HG03066 (cell line): ENCODE measurements around the gene PCSK7.

Source experiments
- ATAC-seq: cut with Tn5 transposase; IDR thresholded peaks from one replicate; pipeline ENCODE4 v1.9.1; 2021; ENCODE audit warnings: low read depth; ENCODE audit not compliant: unreplicated experiment

Gene PCSK7

GRCh38 chr11:117230999-117231841, 653 bp downstream of the PCSK7 start:
- ATAC-seq: no peak

- ATAC-seq: no peak
Measured at GRCh38 chr11:117230286-117230961, 1.4 kb downstream of the PCSK7 start.

- ATAC-seq: no peak
Measured at GRCh38 chr11:117229931-117230285, 2.0 kb downstream of the PCSK7 start.

DNA sequence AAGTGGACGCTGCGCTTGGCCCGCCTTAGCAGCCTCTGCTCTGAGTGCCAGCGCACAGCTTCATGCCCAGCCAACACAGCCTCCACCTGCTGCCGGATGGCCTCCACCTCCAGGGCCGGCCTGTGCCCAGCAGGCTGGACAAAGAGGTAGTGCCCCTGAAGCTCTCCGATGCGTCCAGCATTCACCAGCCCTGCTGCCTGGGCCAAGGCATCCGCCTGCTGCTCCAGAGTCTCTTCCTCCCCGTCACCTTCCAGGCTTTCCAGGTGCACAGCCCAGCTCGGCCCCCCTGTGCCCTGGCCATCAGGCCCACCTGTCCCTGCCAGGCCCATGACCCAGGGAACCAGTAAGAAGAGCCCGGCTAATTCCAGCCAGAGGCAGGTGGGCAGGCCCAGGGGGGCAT, 2.5 kb downstream of the PCSK7 start:
- no peak for ATAC-seq

DNA sequence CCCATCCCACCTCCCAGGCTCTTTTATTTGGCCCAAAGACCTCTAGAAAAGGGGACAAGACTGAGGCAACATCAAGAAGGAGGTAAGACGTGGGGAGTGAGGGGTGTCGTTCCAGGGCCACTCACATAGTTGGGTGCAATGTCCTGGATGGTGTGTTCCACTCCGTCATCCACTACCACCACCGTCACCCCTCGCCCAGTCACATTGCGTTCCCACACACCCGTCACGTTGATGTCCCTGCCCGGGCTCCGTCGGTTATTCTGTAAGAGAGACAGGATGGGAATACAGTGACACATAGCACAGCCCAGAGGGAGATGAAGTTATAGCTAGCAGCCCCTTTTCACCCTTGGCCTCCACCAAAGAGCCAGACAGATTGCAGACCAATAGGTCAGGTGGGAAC, 3.8 kb downstream of the PCSK7 start:
- no peak for ATAC-seq

DNA sequence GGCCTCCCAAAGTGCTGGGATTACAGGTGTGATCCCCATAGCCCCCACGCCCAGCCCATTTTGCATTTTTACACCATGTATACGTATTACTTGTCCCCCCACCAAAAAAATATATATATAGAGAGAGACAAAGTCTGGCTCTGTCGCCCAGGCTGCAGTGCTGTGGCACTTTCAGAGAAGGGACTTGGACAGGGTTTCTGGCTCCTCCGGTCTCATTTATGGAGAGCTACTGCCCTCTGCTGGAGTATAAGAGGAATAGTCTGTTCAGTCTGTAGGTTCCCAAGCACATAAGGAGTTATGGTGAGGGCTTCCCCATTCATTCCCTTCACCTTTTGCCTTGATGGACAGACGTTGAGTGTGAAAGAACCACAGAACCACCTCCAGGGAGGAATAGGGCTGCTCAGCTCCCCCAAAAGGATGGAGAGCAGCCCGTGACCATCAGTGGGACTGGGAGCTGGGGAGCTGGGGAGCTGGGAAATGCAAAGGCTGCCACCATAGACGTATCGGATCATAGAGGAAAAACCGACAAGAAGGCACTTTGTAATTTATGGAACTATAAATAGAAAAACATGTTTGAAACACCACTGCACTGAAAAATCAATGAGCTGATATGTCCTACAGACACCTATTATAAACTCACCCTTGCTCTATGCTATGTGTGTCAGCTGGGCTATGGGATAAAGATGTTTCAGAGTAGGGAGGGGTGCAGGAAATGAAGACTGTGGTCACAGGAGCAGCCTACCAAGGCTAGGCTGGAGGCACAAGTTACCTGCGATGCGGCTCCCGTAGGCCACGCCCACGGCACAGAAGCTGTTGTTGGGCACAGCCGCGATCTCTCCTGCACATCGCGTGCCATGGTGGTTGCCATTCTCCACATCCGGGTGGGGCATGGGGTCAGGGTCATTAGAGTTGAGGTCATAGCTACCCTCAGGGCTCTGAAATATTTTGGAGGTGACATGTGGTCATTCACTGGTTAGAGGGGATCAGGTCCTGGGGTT, 5.2 kb downstream of the PCSK7 start:
- no peak for ATAC-seq

- no peak for ATAC-seq
Measured at GRCh38 chr11:117225553-117226170, 6.2 kb downstream of the PCSK7 start.

DNA sequence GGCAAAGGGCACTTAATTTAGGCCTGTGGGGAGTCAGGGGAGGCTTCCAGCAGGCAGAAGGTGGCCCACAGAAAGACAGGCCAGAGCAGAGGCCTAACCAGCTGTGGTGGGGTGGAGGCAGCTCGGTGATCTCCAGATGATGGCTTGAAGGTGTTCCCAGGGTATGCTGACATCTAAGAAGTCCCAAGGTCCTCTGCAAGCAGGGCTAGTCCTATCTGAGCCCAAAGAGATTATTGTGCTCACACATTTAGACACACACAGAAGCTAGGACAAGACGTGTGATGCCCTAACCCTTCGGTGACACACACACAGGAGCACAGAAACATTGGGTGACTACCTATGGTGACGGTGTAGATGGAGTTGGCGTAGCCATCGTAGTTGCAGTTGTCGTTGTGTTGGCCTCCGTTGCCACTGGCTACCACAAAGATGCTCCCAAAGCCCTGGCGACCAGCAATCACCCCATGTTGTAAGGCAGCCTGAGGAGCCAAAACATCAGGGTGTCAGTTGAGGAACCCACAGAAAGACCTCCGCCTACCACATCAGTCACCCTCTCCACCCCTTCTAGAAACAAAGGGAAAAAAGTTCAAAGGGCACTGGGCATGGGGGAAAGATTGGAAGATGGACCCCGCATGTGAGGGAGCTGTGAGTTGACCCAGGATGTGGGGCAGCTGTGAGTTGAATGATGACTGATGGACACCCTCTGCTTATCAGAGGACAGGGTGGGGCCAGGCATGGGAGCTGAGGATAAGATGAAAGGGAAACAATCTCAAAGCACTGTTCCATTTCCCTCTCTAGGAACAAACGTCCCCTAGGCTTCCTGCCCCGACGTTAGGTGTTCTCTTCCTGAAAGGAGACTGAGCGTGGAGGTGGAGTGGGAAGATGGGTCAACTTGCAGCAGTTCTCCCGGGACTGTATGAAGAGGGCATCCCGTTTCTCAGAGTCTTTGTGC, 7.9 kb downstream of the PCSK7 start:
- ATAC-seq: no peak

GRCh38 chr11:117222991-117223740, 8.7 kb downstream of the PCSK7 start:
- ATAC-seq: no peak

DNA sequence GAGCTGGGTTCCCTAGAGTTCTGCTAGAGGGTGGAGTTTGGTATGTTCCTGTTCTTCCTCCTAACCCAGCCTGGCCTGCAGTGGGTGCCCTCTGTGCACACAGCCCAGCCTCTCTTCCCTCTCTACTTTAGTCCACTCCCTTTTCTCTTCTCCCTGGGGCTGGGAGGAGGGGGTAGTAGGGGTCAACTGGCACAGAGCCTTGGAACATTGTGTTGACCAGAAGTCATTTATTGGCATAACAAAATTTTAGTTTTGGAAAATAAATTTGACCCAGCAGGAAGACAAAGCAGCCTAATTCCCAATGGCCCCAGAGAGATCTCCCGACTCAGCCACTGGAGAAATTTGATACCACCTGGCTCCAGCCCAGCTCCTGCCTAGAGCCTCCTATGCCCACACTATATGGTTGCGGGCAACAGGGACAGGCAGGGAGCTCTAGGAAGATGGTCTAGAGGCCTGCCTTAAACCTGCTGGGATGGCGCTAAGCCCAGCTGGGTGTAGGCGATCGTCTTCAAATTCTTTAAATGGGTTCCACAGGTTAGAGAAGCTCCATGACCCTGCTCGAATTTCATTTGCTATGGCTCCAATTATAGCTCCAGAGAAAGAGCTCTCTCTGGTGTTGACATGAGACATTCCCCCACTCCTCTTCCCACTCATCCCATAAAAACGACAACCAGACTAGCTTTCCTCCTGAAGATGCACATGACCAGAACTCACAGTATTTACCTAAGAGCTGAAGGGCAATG, 9.9 kb downstream of the PCSK7 start:
- ATAC-seq: no peak

DNA sequence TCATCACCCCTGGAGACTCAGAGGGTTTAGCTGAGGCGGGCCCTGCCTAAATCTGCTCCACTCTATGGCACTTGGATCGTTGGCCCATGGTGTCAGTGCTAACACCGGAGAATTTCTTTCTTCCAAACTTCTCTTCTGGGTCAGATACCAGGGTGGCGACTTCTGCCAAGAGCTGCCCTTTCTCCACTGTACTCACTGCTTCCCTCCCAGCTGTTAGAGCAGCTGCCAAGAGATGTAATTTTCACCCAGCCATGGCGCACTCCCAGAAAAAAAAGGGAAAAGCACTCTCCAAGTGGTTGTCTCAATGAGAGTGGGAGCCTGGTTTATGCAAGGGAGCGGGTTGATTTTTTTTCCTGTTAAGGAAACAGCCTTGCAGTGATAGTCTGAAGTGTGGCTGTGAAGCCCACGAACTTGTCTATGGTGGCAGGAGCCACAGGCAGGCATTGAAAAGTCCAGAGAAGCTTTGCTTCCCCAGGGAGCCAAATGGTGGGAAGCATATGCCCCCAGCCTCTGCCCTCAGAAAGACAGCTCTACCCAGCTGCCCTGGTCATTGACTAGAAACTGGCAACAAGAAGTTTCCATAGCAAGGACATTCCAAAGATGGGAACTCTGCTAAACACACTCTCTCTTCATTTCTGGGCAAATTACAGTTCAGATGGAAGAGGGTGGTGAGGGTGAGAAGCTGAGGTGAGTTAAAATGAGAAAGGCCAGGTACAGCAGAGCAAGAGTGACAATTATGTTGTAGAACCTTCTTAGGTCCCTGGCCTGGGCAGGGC, 10.7 kb downstream of the PCSK7 start:
- ATAC-seq: no peak

DNA sequence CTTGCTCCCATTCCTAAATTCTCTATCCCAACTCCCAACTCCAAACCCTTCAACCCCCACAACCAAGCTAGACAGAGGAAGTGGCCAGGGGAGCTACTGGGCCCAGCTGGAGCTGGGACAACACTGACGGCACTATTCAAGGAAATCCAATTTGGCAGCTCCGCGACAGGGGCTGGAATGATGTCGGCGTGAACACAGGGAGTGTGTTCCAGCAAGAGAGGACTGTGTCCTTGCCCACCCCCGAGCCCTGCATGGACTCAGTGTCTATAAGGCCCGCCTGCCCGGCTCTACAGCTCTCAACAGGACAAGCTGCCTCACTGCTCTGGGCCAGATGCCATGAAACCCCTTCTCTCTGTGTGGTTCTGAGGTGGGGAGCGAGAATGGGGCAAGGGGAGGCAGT, 11.3 kb downstream of the PCSK7 start:
- ATAC-seq: no peak

- no peak for ATAC-seq
Measured at GRCh38 chr11:117219995-117220394, 11.9 kb downstream of the PCSK7 start.

DNA sequence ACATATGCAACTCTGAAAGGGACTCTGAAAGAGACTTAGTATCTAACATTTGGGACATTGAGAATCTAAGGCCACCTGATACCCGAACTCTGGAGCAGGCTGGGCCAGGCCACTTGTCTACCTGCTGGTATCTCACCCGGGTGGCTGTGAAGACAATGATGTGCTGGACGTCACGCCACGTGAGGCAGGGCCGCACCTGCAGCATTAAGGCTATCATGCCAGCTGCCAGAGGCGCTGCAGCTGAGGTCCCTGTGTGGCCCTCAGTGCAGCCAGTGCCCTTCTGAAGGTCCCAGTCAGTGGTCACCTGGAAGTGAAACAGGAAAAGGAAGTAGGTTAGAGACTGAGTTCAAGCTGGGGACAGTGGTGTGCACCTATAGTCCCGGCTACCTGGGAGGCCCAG, 12.4 kb downstream of the PCSK7 start:
- no peak for ATAC-seq

DNA sequence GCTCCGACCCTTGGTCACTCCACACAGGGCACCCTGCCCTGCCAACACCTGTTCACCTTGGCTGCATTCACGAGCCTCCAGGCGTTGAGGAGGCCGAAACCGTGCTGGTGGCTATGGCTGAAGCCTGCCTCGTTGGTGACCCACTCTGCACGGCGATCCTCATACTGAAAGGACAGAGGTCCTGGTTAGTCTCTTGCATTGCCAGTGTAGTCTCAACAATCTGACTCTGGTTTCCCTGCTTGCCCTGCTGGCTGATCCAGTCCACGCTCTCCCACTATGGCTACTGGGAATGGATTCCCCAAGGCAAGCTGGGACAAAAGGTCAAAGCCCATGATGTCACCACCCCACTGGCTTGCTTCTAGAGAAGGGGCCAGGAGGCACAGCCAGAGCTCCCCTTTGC, 12.9 kb downstream of the PCSK7 start:
- ATAC-seq: no peak

DNA sequence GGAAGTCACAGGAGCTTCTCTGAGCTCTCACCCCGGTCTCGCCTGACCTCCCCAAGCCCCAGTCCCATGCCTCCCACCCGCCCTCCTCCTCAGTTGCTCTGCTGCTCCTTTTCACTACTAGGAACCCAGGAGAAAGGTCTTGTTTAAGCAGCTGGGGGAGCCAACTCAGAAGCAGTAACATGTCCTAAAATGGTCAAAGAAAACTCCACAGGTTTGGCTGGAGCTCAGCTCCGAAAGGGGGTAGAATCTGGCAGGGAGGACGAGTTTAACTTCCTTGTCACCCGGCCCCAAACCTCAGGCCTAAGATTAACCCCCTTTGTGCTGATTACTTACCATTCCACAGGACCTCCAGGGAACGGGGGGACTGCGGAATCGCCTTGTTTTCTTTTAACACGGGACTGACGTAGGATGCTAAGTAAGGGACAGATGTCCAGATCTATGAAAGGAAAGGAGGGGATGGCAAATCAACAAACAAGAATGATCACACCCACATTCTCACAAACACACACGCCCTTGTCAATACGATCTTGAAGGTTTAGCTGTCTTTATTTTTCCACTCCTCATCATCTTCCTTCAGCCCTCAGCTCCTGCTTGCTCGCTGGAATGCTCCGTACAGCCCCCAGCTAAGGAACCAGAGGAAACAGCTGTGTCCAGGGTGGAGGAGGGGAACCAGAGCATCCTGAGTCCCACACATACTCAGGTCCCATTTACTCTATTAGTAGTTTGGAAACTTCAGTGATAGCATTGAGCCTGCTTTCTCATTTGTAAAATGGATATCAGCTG, 13.5 kb downstream of the PCSK7 start:
- ATAC-seq: no peak
